ENCODE results near the gene PHLDB2.

The PHLDB2 gene

DNA sequence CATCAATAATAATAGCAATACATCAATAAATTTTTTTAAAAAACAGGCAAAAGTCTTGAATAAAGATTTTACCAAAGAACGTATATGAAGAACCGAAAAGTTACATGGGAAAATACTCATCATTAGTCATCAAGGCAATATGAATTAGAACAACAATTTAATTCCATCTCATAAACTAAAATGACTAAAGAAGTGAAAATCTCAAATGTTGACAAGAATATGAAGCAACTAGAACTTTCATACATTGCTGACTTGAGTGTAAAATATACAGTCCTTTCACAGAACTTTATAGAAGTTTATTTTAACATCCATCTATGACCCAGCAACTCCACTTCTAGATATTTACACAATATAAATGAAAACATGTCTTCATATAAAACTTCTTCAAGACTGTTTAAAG lies 84.5 kb downstream of the PHLDB2 start:
- no peak overlapping the region for H3K9ac ChIP-seq (ENCODE audit: low read length)
- peaks cover 27% of the 10 kb centered on the region for H3K36me3 ChIP-seq (ENCODE audit: control insufficient read depth, insufficient read depth, low read length)

DNA sequence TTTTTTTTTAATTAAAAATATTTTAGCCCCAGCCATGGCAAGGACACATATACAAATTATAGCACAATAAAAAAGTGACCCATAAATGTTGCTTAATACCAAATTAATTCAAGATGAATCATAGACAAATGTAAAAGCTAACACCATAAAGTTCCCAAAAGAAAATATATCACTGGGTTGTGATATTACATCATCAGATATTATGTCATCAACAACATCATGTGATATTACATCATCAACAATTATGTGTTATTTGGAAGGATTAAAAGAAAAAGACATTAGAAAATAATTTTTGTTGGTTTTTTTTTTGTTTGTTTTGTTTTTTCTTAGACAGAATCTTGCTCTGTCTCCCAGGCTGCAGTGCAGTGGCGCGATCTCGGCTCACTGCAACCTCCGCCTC lies 85.3 kb downstream of the PHLDB2 start:
- Histone ChIP-seq H3K36me3 (ENCODE audit: control insufficient read depth, insufficient read depth, low read length) (peaks cover 27% of the 10 kb centered on the region), H3K4me1 (ENCODE audit: control insufficient read depth, insufficient read depth, low read length) (no peaks in the 10 kb centered on the region), H3K9me3 (ENCODE audit: control insufficient read depth, insufficient read depth, low read depth, low read length) (no peaks in the 10 kb centered on the region), H3K27me3 (ENCODE audit: control insufficient read depth, insufficient read depth, low read length) (no peaks in the 10 kb centered on the region), H3K4me3 (ENCODE audit: low read depth, low read length) (no peak overlapping the region), H3K27ac (ENCODE audit: low read depth, low read length) (no peak overlapping the region), H3K9ac (ENCODE audit: low read length) (no peak overlapping the region)

More for the DNA sequence above, 84.5 kb downstream of the PHLDB2 start:
- Histone ChIP-seq H3K4me1 (ENCODE audit: control insufficient read depth, insufficient read depth, low read length) (no peaks in the 10 kb centered on the region), H3K4me3 (ENCODE audit: low read depth, low read length) (no peak overlapping the region), H3K9me3 (ENCODE audit: control insufficient read depth, insufficient read depth, low read depth, low read length) (no peaks in the 10 kb centered on the region), H3K27ac (ENCODE audit: low read depth, low read length) (no peak overlapping the region), H3K27me3 (ENCODE audit: control insufficient read depth, insufficient read depth, low read length) (no peaks in the 10 kb centered on the region)

GRCh38 chr3:111947231-111947630 lies 88.2 kb downstream of the PHLDB2 start:
- Histone ChIP-seq H3K27me3 (ENCODE audit: control insufficient read depth, insufficient read depth, low read length) (no peaks in the 10 kb centered on the region), H3K9me3 (ENCODE audit: control insufficient read depth, insufficient read depth, low read depth, low read length) (no peaks in the 10 kb centered on the region), H3K36me3 (ENCODE audit: control insufficient read depth, insufficient read depth, low read length) (peaks cover 7% of the 10 kb centered on the region; the same call in 1 of the 2 replicates), H3K27ac (ENCODE audit: low read depth, low read length) (no peak overlapping the region), H3K9ac (ENCODE audit: low read length) (no peak overlapping the region), H3K4me3 (ENCODE audit: low read depth, low read length) (no peak overlapping the region), H3K4me1 (ENCODE audit: control insufficient read depth, insufficient read depth, low read length) (no peaks in the 10 kb centered on the region)

DNA sequence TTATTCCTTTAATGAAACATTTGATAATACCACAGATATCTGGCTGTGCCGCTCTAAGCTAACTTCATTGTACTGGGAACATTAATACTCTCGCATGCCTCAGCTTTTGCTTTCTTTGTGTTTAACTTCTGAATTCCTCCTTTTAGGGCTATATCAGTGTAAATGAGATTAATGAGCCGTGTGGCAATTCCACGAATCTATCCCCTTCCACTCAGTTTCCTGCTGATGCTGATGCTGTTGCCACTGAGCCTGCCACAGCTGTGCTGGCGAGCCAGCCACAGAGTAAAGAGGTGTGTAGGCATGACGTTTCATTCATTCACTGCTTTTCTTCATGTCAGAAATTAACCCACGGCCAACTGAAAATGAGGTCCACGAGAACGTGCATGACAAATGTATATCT lies 89.7 kb downstream of the PHLDB2 start:
- Histone ChIP-seq H3K9ac (ENCODE audit: low read length) (no peak overlapping the region), H3K27ac (ENCODE audit: low read depth, low read length) (no peak overlapping the region), H3K36me3 (ENCODE audit: control insufficient read depth, insufficient read depth, low read length) (peaks cover 4% of the 10 kb centered on the region; the same call in 1 of the 2 replicates), H3K9me3 (ENCODE audit: control insufficient read depth, insufficient read depth, low read depth, low read length) (no peaks in the 10 kb centered on the region), H3K4me3 (ENCODE audit: low read depth, low read length) (no peak overlapping the region), H3K27me3 (ENCODE audit: control insufficient read depth, insufficient read depth, low read length) (no peaks in the 10 kb centered on the region), H3K4me1 (ENCODE audit: control insufficient read depth, insufficient read depth, low read length) (peaks cover 5% of the 10 kb centered on the region)

- H3K4me1 ChIP-seq (ENCODE audit: control insufficient read depth, insufficient read depth, low read length) = peaks cover 14% of the 10 kb centered on the region
- no peaks in the 10 kb centered on the region for H3K9me3 ChIP-seq (ENCODE audit: control insufficient read depth, insufficient read depth, low read depth, low read length)
- H3K36me3 ChIP-seq (ENCODE audit: control insufficient read depth, insufficient read depth, low read length) = peaks cover 4% of the 10 kb centered on the region; the same call in 1 of the 2 replicates
Observed at GRCh38 chr3:111949712-111950111, 90.6 kb downstream of the PHLDB2 start.

DNA sequence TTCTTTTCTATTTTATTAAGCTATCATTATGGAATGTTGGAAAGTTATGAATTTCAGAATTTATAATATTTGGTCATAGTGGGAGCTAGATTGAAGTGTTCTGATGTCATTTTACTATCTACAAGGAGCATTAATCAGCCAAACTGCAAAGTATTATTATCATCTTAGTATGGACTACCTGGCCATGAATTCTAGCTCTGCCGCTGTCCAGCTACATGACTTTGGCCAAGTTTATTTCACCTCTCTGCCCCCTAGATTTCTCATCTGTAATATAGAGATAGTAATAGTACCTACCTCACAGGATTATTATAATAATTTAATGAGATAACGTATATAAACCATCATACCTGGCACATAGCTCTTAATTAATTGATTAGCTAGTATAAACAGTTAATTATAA lies 92.0 kb downstream of the PHLDB2 start:
- no peak overlapping the region for H3K27ac ChIP-seq (ENCODE audit: low read depth, low read length)
- no peaks in the 10 kb centered on the region for H3K9me3 ChIP-seq (ENCODE audit: control insufficient read depth, insufficient read depth, low read depth, low read length)
- H3K27me3 ChIP-seq (ENCODE audit: control insufficient read depth, insufficient read depth, low read length) = no peaks in the 10 kb centered on the region; the same call in 1 of the 2 replicates
- peaks cover 4% of the 10 kb centered on the region; the same call in 1 of the 2 replicates for H3K36me3 ChIP-seq (ENCODE audit: control insufficient read depth, insufficient read depth, low read length)
- peaks cover 15% of the 10 kb centered on the region for H3K4me1 ChIP-seq (ENCODE audit: control insufficient read depth, insufficient read depth, low read length)
- H3K9ac ChIP-seq (ENCODE audit: low read length) = no peak overlapping the region
- H3K4me3 ChIP-seq (ENCODE audit: low read depth, low read length) = no peak overlapping the region

More at GRCh38 chr3:111949712-111950111, 90.6 kb downstream of the PHLDB2 start:
- no peak overlapping the region for H3K4me3 ChIP-seq (ENCODE audit: low read depth, low read length)
- H3K27me3 ChIP-seq (ENCODE audit: control insufficient read depth, insufficient read depth, low read length) = no peaks in the 10 kb centered on the region
- no peak overlapping the region for H3K9ac ChIP-seq (ENCODE audit: low read length)
- H3K27ac ChIP-seq (ENCODE audit: low read depth, low read length) = no peak overlapping the region

DNA sequence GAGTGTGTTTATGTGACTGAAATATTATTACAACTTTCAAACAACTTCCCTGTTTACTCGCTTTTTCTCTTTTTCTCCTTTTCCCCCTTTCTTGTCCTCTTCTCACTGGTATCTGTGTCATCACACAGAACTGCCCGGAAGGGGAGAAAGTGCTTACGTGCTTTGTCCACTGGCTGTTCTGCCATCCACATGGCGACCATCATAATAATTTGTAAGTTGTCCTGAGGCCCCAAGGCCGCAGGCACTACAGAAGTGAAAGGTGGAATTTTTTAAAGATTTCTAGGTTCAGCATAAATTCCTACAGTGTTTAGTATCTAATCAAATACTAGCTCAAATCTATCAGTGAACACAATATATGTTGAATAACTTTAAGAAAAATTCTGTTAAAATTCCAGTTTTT lies 93.0 kb downstream of the PHLDB2 start:
- Histone ChIP-seq H3K36me3 (ENCODE audit: control insufficient read depth, insufficient read depth, low read length) (peaks cover 4% of the 10 kb centered on the region; the same call in 1 of the 2 replicates), H3K4me1 (ENCODE audit: control insufficient read depth, insufficient read depth, low read length) (peaks cover 25% of the 10 kb centered on the region), H3K9me3 (ENCODE audit: control insufficient read depth, insufficient read depth, low read depth, low read length) (no peaks in the 10 kb centered on the region), H3K4me3 (ENCODE audit: low read depth, low read length) (no peak overlapping the region), H3K27me3 (ENCODE audit: control insufficient read depth, insufficient read depth, low read length) (no peaks in the 10 kb centered on the region; the same call in 1 of the 2 replicates), H3K27ac (ENCODE audit: low read depth, low read length) (no peak overlapping the region), H3K9ac (ENCODE audit: low read length) (no peak overlapping the region)

DNA sequence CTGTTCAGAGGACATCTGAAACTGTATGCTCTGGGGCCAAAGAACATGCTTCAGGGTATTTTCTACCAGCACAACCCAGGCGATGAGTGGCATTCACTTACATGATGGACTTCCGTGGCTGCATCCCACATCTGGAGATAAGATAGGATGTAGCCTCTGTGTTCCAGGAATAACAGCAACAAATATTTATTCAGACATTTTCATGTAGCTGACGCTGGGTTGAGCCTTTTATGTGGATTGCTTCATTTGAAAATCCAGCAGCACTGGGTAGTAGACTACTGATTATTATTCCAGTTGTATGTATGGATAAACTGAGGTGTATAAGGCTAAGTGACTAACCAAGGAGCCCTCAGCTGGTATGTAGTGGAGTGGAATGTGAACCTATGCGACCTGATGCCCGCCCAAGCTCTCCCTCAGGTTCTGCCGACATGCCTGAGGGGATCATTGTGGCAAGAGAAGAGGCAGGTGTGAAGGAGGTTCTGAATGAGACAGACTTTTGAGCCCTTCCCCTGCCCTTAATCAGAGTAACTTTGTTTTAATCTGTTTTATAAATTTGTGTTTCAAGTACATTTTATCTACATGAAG lies 93.9 kb downstream of the PHLDB2 start:
- Histone ChIP-seq H3K36me3 (ENCODE audit: control insufficient read depth, insufficient read depth, low read length) (peaks cover 4% of the 10 kb centered on the region; the same call in 1 of the 2 replicates), H3K27ac (ENCODE audit: low read depth, low read length) (no peak overlapping the region), H3K4me3 (ENCODE audit: low read depth, low read length) (no peak overlapping the region), H3K27me3 (ENCODE audit: control insufficient read depth, insufficient read depth, low read length) (no peaks in the 10 kb centered on the region; the same call in 1 of the 2 replicates), H3K9ac (ENCODE audit: low read length) (no peak overlapping the region), H3K4me1 (ENCODE audit: control insufficient read depth, insufficient read depth, low read length) (peaks cover 33% of the 10 kb centered on the region), H3K9me3 (ENCODE audit: control insufficient read depth, insufficient read depth, low read depth, low read length) (no peaks in the 10 kb centered on the region)

GRCh38 chr3:111954228-111954990 lies 95.3 kb downstream of the PHLDB2 start:
- Histone ChIP-seq H3K9ac (ENCODE audit: low read length) (no peak overlapping the region), H3K27me3 (ENCODE audit: control insufficient read depth, insufficient read depth, low read length) (no peaks in the 10 kb centered on the region; the same call in 1 of the 2 replicates), H3K27ac (ENCODE audit: low read depth, low read length) (no peak overlapping the region), H3K4me1 (ENCODE audit: control insufficient read depth, insufficient read depth, low read length) (peaks cover 45% of the 10 kb centered on the region), H3K4me3 (ENCODE audit: low read depth, low read length) (no peak overlapping the region), H3K36me3 (ENCODE audit: control insufficient read depth, insufficient read depth, low read length) (no peaks in the 10 kb centered on the region; the same call in 1 of the 2 replicates), H3K9me3 (ENCODE audit: control insufficient read depth, insufficient read depth, low read depth, low read length) (no peaks in the 10 kb centered on the region)

- no peaks in the 10 kb centered on the region; the same call in 1 of the 2 replicates for H3K36me3 ChIP-seq (ENCODE audit: control insufficient read depth, insufficient read depth, low read length)
- H3K4me3 ChIP-seq (ENCODE audit: low read depth, low read length) = no peak overlapping the region
- no peak overlapping the region for H3K27ac ChIP-seq (ENCODE audit: low read depth, low read length)
- peaks cover 45% of the 10 kb centered on the region for H3K4me1 ChIP-seq (ENCODE audit: control insufficient read depth, insufficient read depth, low read length)
- H3K9me3 ChIP-seq (ENCODE audit: control insufficient read depth, insufficient read depth, low read depth, low read length) = no peaks in the 10 kb centered on the region
- no peaks in the 10 kb centered on the region; the same call in 1 of the 2 replicates for H3K27me3 ChIP-seq (ENCODE audit: control insufficient read depth, insufficient read depth, low read length)
- no peak overlapping the region for H3K9ac ChIP-seq (ENCODE audit: low read length)
Observed at GRCh38 chr3:111955876-111956275, 96.8 kb downstream of the PHLDB2 start.

DNA sequence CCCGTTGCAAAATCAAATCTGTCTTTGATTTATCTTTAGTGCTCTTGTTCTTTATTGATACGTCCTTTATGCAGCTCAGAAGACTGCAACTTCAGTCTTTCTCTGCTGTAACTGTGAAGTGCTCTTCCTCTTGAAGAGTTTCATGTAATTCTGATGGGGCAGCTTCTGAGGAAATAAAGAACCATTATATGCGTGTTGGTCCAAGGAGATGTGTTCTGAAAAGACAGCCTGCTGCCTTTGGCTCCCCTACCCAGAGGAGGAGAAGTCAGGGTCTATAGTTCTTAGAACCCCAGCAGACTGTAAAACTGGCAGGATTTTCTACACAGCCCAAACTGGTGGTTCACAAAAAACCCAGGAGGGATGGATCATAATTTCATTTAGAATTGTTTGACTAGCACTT lies 97.4 kb downstream of the PHLDB2 start:
- H3K9ac ChIP-seq (ENCODE audit: low read length) = no peak overlapping the region
- no peaks in the 10 kb centered on the region; the same call in 1 of the 2 replicates for H3K27me3 ChIP-seq (ENCODE audit: control insufficient read depth, insufficient read depth, low read length)
- peaks cover 46% of the 10 kb centered on the region for H3K4me1 ChIP-seq (ENCODE audit: control insufficient read depth, insufficient read depth, low read length)
- H3K4me3 ChIP-seq (ENCODE audit: low read depth, low read length) = no peak overlapping the region
- no peak overlapping the region for H3K27ac ChIP-seq (ENCODE audit: low read depth, low read length)
- H3K36me3 ChIP-seq (ENCODE audit: control insufficient read depth, insufficient read depth, low read length) = no peaks in the 10 kb centered on the region; the same call in 1 of the 2 replicates
- H3K9me3 ChIP-seq (ENCODE audit: control insufficient read depth, insufficient read depth, low read depth, low read length) = no peaks in the 10 kb centered on the region

Measured in HUES6 (cell line).